GM12878 (cell line): ENCODE data around the gene FMNL3. TPM values are rescaled to one million over a fixed set of nuclear protein-coding genes. Genes with fewer than 3 reads are reported as not detected.
A peak's percentile ranks its signal among the peaks of the same experiment; 100 is the strongest.

ENCODE experiments used
- ATAC-seq: fragments of 200-7000 bp; cut with Tn5 transposase; 3 replicates; pipeline ENCODE4 v1.9.1; 2020; ENCODE audit warnings: mild to moderate bottlenecking, moderate library complexity
- BruUV-seq: library from RNA; stranded (reverse); fragments of 400-500 nt; replicated peaks from 2 replicates; lab custom pipeline; 2021; lab: Mats Ljungman, UMichigan
- CTCF ChIA-PET: fragments of 300-600 bp; sonication (Branson Sonifier 250); formaldehyde crosslinking; extraction: SDS; loops from one replicate; lab custom pipeline; 2021; ENCODE audit warnings: inconsistent platforms; lab: Yijun Ruan, JAX
- POLR2A ChIA-PET: fragments of 350-600 bp; formaldehyde crosslinking; extraction: SDS; loops from one replicate; lab custom pipeline; 2021; ENCODE audit warnings: inconsistent platforms; lab: Charles Lee
- RAD21 ChIA-PET: fragments of 300-600 bp; sonication (Branson Sonifier 250); formaldehyde crosslinking; loops from one replicate; lab custom pipeline; 2023; ENCODE audit warnings: antibody characterized with exemption; ENCODE audit not compliant: unreplicated experiment; lab: Charles Lee
- SMC1A ChIA-PET: fragments of 300-600 bp; sonication (Branson Sonifier 250); formaldehyde crosslinking; loops from one replicate; lab custom pipeline; 2023; ENCODE audit not compliant: unreplicated experiment, uncharacterized antibody; lab: Charles Lee
- DNase-seq: peaks from one replicate; pipeline ENCODE4 v3.0.0-alpha.2; 2011; ENCODE audit warnings: low read depth, low spot score
- FAIRE-seq: peaks from 3 replicates; lab custom pipeline; 2011; peaks lifted over from hg19 to GRCh38; lab: Jason Lieb, UNC
- H2AFZ ChIP-seq: 2 replicates; pipeline ENCODE4 v1.6.0; 2011; ENCODE audit warnings: low read depth, low read length, control low read depth; ENCODE audit not compliant: control insufficient read depth
- H3K27ac ChIP-seq: 2 replicates; pipeline ENCODE4 v1.5.1; 2011; ENCODE audit warnings: control low read depth; ENCODE audit not compliant: control insufficient read depth, insufficient read depth
- H3K27me3 ChIP-seq, 2 experiments: replicated peaks in 1 of 2; 2 replicates each; pipeline versions ENCODE4 v1.6.0 to v1.6.1; 2011; ENCODE audit warnings: low read length in 1 of 2; ENCODE audit not compliant: control insufficient read depth in 2 of 2, insufficient read depth in 2 of 2
- H3K36me3 ChIP-seq, 2 experiments: 2 replicates each; pipeline ENCODE4 v1.5.1; 2011; ENCODE audit warnings: low read length in 1 of 2; ENCODE audit not compliant: control insufficient read depth in 2 of 2, insufficient read depth in 2 of 2
- H3K4me1 ChIP-seq: 2 replicates; pipeline ENCODE4 v1.6.1; 2011; ENCODE audit warnings: mild to moderate bottlenecking, low read length, moderate library complexity, mixed read lengths; ENCODE audit not compliant: control insufficient read depth, insufficient read depth
- H3K4me2 ChIP-seq: 2 replicates; pipeline ENCODE4 v1.6.0; 2011; ENCODE audit warnings: control low read depth; ENCODE audit not compliant: control insufficient read depth, insufficient read depth
- H3K4me3 ChIP-seq: fragments of 200-600 bp; sonication (generic); 2 replicates; pipeline ENCODE4 v1.5.1; 2016
- H3K79me2 ChIP-seq: 2 replicates; pipeline ENCODE4 v1.6.0; 2011; ENCODE audit warnings: low read length; ENCODE audit not compliant: control insufficient read depth, insufficient read depth
- H3K9ac ChIP-seq: 2 replicates; pipeline ENCODE4 v1.8.0; 2011; ENCODE audit warnings: low read length, control low read depth, mixed read lengths; ENCODE audit not compliant: control insufficient read depth, insufficient read depth
- H3K9me3 ChIP-seq: replicated peaks from 3 replicates; pipeline ENCODE4 v1.5.1; 2011; ENCODE audit warnings: mild to moderate bottlenecking, low read length; ENCODE audit not compliant: control insufficient read depth, insufficient read depth
- H4K20me1 ChIP-seq: 2 replicates; pipeline ENCODE4 v1.6.0; 2011; ENCODE audit not compliant: control insufficient read depth, insufficient read depth
- ASH2L ChIP-seq: fragments of 300-600, 200-600 bp; sonication (generic); IDR thresholded peaks from 2 replicates; pipeline ENCODE4 v1.6.1; 2017; ENCODE audit warnings: low read depth, mild to moderate bottlenecking, borderline replicate concordance
- BRCA1 ChIP-seq: IDR thresholded peaks from 2 replicates; pipeline ENCODE4 v1.6.1; 2011; ENCODE audit warnings: low read depth, low read length, improper control_type of control experiment
- CBFB ChIP-seq: IDR thresholded peaks from 2 replicates; pipeline ENCODE4 v1.6.1; 2016; ENCODE audit warnings: antibody characterized with exemption, low read depth
- CEBPB ChIP-seq, 2 experiments: fragments of 150-350 bp in 1 of 2; IDR thresholded peaks; 2 replicates each; pipeline ENCODE4 v1.6.1; 2012 to 2014; ENCODE audit warnings: low read depth in 2 of 2, low read length in 2 of 2, borderline replicate concordance in 1 of 2, inconsistent platforms in 1 of 2
- CHD1 ChIP-seq: IDR thresholded peaks from 2 replicates; pipeline ENCODE4 v1.6.1; 2012; ENCODE audit warnings: low read depth, low read length, improper control_type of control experiment
- DPF2 ChIP-seq: fragments of 450-650 bp; IDR thresholded peaks from 2 replicates; pipeline ENCODE4 v1.6.1; 2017; ENCODE audit warnings: mild to moderate bottlenecking
- GABPA ChIP-seq: IDR thresholded peaks from 2 replicates; pipeline ENCODE4 v1.6.1; 2014; ENCODE audit warnings: antibody characterized with exemption, low read depth, mild to moderate bottlenecking, inconsistent platforms
- NFXL1 ChIP-seq: fragments of 450-650 bp; IDR thresholded peaks from 2 replicates; pipeline ENCODE4 v1.6.1; 2017; ENCODE audit warnings: antibody characterized with exemption, mild to moderate bottlenecking, borderline replicate concordance
- NFYA ChIP-seq: IDR thresholded peaks from 2 replicates; pipeline ENCODE4 v1.6.1; 2011; ENCODE audit warnings: low read depth, mild to moderate bottlenecking, low read length, improper control_type of control experiment, borderline replicate concordance
- NR2C1 ChIP-seq: fragments of 450-650 bp; IDR thresholded peaks from 2 replicates; pipeline ENCODE4 v1.6.1; 2017; ENCODE audit warnings: antibody characterized with exemption, mild to moderate bottlenecking, moderate library complexity
- RAD21 ChIP-seq: IDR thresholded peaks from 2 replicates; pipeline ENCODE4 v1.6.1; 2011; ENCODE audit warnings: mild to moderate bottlenecking, low read depth, low read length, moderate library complexity; ENCODE audit not compliant: insufficient read depth
- SIX5 ChIP-seq: IDR thresholded peaks from 2 replicates; pipeline ENCODE4 v1.6.1; 2011; ENCODE audit warnings: mild to moderate bottlenecking, low read depth, low read length, moderate library complexity; ENCODE audit not compliant: severe bottlenecking
- SMAD5 ChIP-seq: IDR thresholded peaks from 2 replicates; pipeline ENCODE4 v1.6.1; 2016; ENCODE audit warnings: antibody characterized with exemption, low read depth
- TCF7 ChIP-seq: IDR thresholded peaks from 2 replicates; pipeline ENCODE4 v1.6.1; 2014; ENCODE audit warnings: antibody characterized with exemption, borderline replicate concordance
- USF1 ChIP-seq: IDR thresholded peaks from 2 replicates; pipeline ENCODE4 v1.6.1; 2011; ENCODE audit warnings: borderline replicate concordance, low read depth, mild to moderate bottlenecking, moderate library complexity, mixed read lengths, low read length; ENCODE audit not compliant: insufficient read depth; ENCODE audit errors: extremely low read length
- USF2 ChIP-seq: IDR thresholded peaks from 2 replicates; pipeline ENCODE4 v1.6.1; 2011; ENCODE audit warnings: low read depth, low read length, improper control_type of control experiment, borderline replicate concordance
- YY1 ChIP-seq: IDR thresholded peaks from 2 replicates; pipeline ENCODE4 v1.6.1; 2011; ENCODE audit warnings: low read depth, mild to moderate bottlenecking, low read length
- ZBTB4 ChIP-seq: fragments of 450-650 bp; formaldehyde crosslinking; IDR thresholded peaks from 2 replicates; pipeline ENCODE4 v1.4.0; 2022; ENCODE audit warnings: mild to moderate bottlenecking, moderate library complexity
- ZNF274 ChIP-seq: IDR thresholded peaks from one replicate; pipeline ENCODE4 v1.8.0; 2011; ENCODE audit not compliant: insufficient read length, insufficient read depth
- in situ Hi-C: fragments of 300-500 bp; cut with MboI; formaldehyde crosslinking; loops from 9 replicates; pipeline ENCODE4 v1.14.3; 2018; ENCODE audit warnings: mixed read lengths
- intact Hi-C: fragments of 100-400 bp; cut with micrococcal nuclease; formaldehyde crosslinking; loops from one replicate; pipeline ENCODE4 v1.14.2; 2022; ENCODE audit not compliant: unreplicated experiment
- polyA plus RNA-seq, 11 experiments: library from polyadenylated mRNA; depleted of rRNA in 4 of 11; unstranded in 6 of 11; stranded (reverse) in 5 of 11; fragments of >200 nt; fragmentation: Nextera tagmentation in 4 of 11; fragmentation: Illumina TruSeq in 1 of 11; extraction: Ambion mirVana in 4 of 11; extraction: Trizol in 1 of 11; gene quantifications; 1 replicate in 1 of 11; 2 replicates in 10 of 11; pipeline versions ENCODE4 v1.2.1 to v1.2.3, GENCODE V29; 2011 to 2016; ENCODE audit warnings: inconsistent platforms in 2 of 11, missing spikeins in 2 of 11, low read depth in 1 of 11
- total RNA-seq, 4 experiments: library from RNA; depleted of rRNA in 3 of 4; stranded (reverse); fragments of >200 nt in 3 of 4; fragmentation: Illumina TruSeq in 1 of 4; extraction: Trizol in 1 of 4; gene quantifications; 2 replicates each; pipeline versions ENCODE4 v1.2.1 to v1.2.3, GENCODE V29; 2013 to 2021

The FMNL3 gene
- total and polyA plus RNA-seq, 10 of the 15 experiments (the other 5 are each of a cell fraction or from before 2014, with no cell fraction given): 3.0 to 64.9 (median 30.9) TPM

GRCh38 chr12:49696723-49697122 is 10.5 kb downstream of the FMNL3 start:
- SMC1A ChIA-PET: interaction anchor here (1.4 to 6.2 kb wide), 10 partner anchors 8 to 59 kb away, joined by 4 to 59 read pairs (median 14); no protein-coding TSS in a partner anchor
- Histone ChIP-seq H3K27me3 (no peaks in the 10 kb centered on the region), H3K27ac (peak overlapping the region; percentile 91), H4K20me1 (no peaks in the 10 kb centered on the region), H3K4me1 (peaks cover 34% of the 10 kb centered on the region), H3K4me3 (no peak overlapping the region), H3K9me3 (no peaks in the 10 kb centered on the region), H3K79me2 (peaks cover 84% of the 10 kb centered on the region), H3K9ac (no peak overlapping the region), H2AFZ (no peak overlapping the region), H3K4me2 (peak overlapping the region; percentile 98; the same call in 1 of the 2 replicates), H3K36me3 (no peaks in the 10 kb centered on the region)
- in situ Hi-C loops (no loop called here), intact Hi-C loops (no loop called here)
- CTCF ChIA-PET: interaction anchor here (0.9 to 3.7 kb wide), 13 partner anchors 7 to 338 kb away, joined by 3 to 30 read pairs (median 5); partner anchors contain the start of gene FMNL3
- ATAC-seq (no peak), DNase-seq (no peak), FAIRE-seq (no peak)
- no TSS peak for BruUV-seq
- TF ChIP-seq CEBPB (IDR thresholded peaks at IDR 0.05; ENCODE audit: borderline replicate concordance in 1 of 2, low read depth in 2 of 2, low read length in 2 of 2) (no peak), GABPA (no peak), CBFB (no peak), SMAD5 (no peak), NFYA (no peak), CHD1 (no peak), ASH2L (no peak), TCF7 (no peak), NR2C1 (no peak), ZBTB4 (CRISPR knock-in tag) (no peak), USF2 (no peak), RAD21 (no peak), SIX5 (no peak), ZNF274 (no peak), BRCA1 (no peak), YY1 (no peak), DPF2 (no peak), USF1 (no peak), NFXL1 (no peak)
- POLR2A ChIA-PET: interaction anchor here (0.5 to 5.9 kb wide), 7 partner anchors 13 to 59 kb away, joined by 3 to 100 read pairs (median 4); no protein-coding TSS in a partner anchor
- RAD21 ChIA-PET: interaction anchor here (1.3 to 3.6 kb wide), 5 partner anchors 8 to 338 kb away, joined by 3 to 27 read pairs (median 17); no protein-coding TSS in a partner anchor
